HAP-1 (cell line): ENCODE data around the gene CACNG5.

Experiments
- DNase-seq, 2 experiments: peaks; one replicate each; pipeline ENCODE4 v3.0.0-alpha.2; 2016 to 2020; ENCODE audit warnings: low spot score in 2 of 2
- H3K27me3 ChIP-seq: fragments of 250-450 bp; sonication (Bioruptor Pico); 2 replicates; pipeline ENCODE4 v1.5.1; 2020; ENCODE audit warnings: low read depth, mild to moderate bottlenecking, moderate library complexity
- H3K36me3 ChIP-seq: fragments of 250-450 bp; sonication (Bioruptor Pico); replicated peaks from 2 replicates; pipeline ENCODE4 v1.5.1; 2020; ENCODE audit warnings: mild to moderate bottlenecking
- H3K4me1 ChIP-seq: fragments of 250-450 bp; sonication (Bioruptor Pico); 2 replicates; pipeline ENCODE4 v1.5.1; 2020; ENCODE audit warnings: mild to moderate bottlenecking
- H3K4me3 ChIP-seq: fragments of 250-450 bp; sonication (Bioruptor Pico); 2 replicates; pipeline ENCODE4 v1.5.1; 2020; ENCODE audit warnings: mild to moderate bottlenecking, moderate library complexity
- H3K9me3 ChIP-seq: fragments of 250-450 bp; sonication (Bioruptor Pico); 2 replicates; pipeline ENCODE4 v1.5.1; 2020; ENCODE audit warnings: mild to moderate bottlenecking, moderate library complexity
- in situ Hi-C: fragments of 300-500 bp; cut with MboI; formaldehyde crosslinking; loops from 3 replicates; pipeline ENCODE4 v1.14.3; 2020; ENCODE audit warnings: low sequenced_read_pairs, inconsistent platforms, mixed read lengths

CACNG5 gene

DNA sequence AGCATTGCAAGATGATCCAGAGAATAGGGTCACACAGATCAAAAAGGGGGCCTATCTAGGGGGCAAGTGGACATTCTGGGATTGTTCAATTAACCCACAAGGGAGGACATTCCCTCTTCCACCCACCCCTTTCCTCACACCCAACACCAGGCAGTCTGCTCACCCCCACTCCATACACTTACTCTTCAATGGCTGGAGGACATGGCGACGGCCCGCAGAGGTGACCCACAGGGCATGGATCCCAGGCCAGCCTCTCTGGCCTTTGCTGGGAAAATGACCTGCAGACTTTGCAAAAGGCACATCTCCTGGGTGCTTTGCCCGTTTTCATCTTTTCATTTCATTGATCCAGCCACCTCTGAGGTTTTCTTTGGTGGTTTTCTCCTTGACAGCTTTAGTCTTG, 1.7 kb upstream of the CACNG5 start:
- Histone ChIP-seq H3K4me3 (no peak overlapping the region), H3K27me3 (peaks cover 17% of the 10 kb centered on the region), H3K36me3 (no peaks in the 10 kb centered on the region), H3K4me1 (no peaks in the 10 kb centered on the region; the same call in 1 of the 2 replicates), H3K9me3 (no peaks in the 10 kb centered on the region)
- no peak for DNase-seq
- in situ Hi-C loops = no loop called here

DNA sequence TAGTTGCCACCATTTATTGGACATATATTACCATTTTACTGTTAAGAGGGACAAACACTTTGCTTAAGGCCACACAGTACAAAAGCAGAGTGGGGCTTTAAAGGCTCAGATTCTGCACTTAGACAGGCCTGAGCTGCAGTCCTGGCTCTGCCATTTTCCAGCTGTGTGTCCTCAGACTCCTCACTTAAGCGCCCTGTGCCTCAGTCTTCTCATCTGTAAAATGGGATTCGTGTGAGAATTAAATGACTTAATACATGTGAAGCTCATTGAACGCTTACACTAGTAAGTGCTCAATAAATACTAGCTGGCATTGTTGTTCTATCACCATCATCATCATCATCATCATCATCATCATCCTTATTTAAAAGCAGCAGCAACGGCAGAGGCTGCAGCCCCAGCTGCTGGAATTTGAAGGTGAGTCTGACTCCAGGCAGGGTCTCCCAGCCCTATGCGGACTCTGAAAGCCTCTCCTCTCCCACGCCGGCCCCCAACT, 445 bp upstream of the CACNG5 start:
- in situ Hi-C loops = no loop called here
- Histone ChIP-seq H3K27me3 (peaks cover 15% of the 10 kb centered on the region), H3K4me1 (no peaks in the 10 kb centered on the region; the same call in 1 of the 2 replicates), H3K36me3 (no peaks in the 10 kb centered on the region), H3K4me3 (no peak overlapping the region), H3K9me3 (no peaks in the 10 kb centered on the region)
- DNase-seq = no peak

DNA sequence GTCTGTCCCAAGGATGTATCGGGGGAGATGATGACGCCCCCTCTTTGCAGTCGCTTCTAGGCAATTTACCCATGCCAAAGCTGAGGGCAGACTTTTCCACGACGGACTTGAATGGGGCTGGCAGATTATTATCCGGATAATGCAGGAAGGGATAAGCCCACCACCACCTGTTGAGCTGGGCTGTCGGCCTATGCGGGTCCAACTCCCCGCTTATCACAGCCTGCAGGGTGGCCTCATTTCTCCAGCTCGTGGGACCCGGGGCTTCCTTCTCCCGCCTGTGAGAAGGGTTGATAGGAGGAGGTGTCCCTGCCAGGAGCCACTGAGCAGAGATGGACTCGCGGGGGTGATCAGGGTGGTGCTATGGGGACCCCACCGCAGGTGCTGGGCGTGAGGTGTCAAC, 559 bp downstream of the CACNG5 start:
- in situ Hi-C loops = no loop called here
- no peaks in the 10 kb centered on the region; the same call in 1 of the 2 replicates for H3K4me1 ChIP-seq
- H3K36me3 ChIP-seq = no peaks in the 10 kb centered on the region
- H3K27me3 ChIP-seq = peaks cover 17% of the 10 kb centered on the region
- no peak overlapping the region; the same call in 1 of the 2 replicates for H3K4me3 ChIP-seq
- no peaks in the 10 kb centered on the region for H3K9me3 ChIP-seq
- no peak for DNase-seq

DNA sequence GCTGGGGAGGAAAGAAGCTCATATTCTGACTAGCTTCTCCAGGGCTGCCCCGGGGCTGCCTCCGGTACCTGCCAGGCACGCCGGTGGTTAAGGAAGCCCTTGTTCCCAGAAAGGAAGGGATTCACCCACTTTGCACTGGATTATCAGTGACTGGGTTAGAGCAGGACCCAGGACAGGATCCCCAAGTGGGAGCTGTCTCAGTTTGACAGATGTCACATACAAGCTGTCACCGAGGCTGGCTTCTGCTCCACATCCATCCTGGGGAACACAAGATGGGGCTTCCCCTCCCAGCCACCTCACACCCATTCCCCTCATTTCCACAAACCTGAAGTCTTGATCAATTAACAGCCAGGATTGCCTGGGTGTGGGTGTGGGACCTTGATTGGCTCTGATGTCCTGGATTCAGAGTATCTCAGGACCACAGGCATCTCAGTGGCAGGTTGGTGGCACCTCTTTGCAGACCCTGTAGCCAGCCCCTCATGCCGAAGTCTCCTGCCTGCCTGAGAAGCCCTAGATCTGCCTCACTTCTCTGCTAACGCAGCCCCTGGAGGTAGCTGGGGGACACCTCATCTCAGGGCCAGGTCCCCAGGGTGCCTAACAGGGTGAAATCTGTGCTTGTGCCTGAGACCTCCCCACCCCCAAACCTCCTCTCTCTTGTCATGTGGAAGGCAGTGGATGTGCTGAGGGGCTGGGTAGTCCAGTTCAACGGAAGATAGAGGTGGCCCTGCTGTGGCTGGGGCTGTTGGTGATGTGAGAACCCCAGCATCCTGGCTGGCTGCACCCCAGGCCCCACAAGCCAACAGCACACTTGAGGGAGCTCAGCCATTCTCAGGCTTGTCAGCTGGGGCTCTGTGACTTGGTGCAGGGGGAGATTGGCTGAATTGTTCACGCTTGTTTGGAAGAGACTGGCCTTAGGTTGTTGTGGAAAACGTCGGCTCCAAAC, 1.4 kb downstream of the CACNG5 start:
- H3K4me3 ChIP-seq = no peak overlapping the region
- peaks cover 22% of the 10 kb centered on the region for H3K27me3 ChIP-seq
- no peaks in the 10 kb centered on the region for H3K36me3 ChIP-seq
- H3K4me1 ChIP-seq = no peaks in the 10 kb centered on the region; the same call in 1 of the 2 replicates
- in situ Hi-C loops = no loop called here
- H3K9me3 ChIP-seq = no peaks in the 10 kb centered on the region
- DNase-seq = no peak

DNA sequence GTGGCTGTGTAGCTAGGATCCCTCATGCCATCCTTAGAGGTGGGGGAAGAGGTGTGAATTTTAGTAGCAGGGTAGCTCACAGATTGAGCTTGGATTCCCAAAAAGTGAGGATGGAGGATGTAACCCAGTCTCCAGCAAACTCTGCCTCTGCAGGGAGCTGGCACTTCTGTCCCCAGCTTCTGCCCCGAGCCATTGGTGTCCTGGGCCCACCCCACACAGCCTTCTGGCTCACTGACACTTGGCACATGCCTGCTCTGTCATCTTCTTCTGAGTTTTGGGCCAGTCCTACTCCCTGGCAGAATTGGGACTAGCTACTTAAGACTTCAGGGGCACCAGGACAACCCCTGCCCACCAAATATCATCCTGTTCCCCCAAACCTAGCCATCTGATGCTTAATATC, 2.3 kb downstream of the CACNG5 start:
- H3K27me3 ChIP-seq = peaks cover 22% of the 10 kb centered on the region
- H3K9me3 ChIP-seq = no peaks in the 10 kb centered on the region
- no peaks in the 10 kb centered on the region; the same call in 1 of the 2 replicates for H3K4me1 ChIP-seq
- no peak overlapping the region for H3K4me3 ChIP-seq
- in situ Hi-C loops = no loop called here
- DNase-seq = no peak
- no peaks in the 10 kb centered on the region for H3K36me3 ChIP-seq

DNA sequence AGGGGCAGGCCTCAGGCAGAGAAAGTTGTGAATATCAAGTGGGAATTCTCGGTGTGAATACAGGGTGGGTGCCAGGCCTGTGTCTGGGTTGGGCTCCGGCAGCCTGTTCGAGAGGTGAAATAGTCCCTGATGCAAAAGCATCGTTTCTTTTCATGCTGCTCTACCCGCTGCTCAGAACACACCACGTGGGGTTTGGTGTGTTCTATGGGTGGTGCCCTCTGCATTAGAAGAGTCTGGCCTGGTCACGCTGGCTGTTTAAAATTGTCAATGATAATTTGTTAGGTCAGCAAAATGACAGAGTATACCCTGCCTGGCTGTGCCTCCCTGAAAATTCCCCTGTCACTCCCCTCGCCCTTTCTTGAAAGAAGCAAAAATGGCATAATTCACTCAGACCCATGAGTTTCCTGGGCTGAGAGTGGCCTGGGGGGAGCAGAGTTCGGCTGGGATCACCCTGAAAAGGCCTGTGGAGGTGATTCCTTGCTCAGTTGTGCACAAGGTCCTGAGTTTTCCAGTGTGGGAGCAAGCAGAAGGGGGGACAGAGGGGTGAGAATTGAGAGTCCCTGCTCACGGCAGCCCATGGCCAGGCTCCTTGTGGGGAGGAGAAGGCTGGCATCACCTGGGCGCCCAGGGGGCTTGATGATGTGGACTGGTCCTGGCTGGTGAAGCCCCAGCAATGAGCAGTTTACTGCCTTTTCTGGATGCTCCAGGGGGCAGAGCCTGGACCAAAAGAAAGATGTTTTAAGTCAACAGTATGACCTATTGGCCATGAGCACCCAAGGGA, 3.2 kb downstream of the CACNG5 start:
- in situ Hi-C loops = no loop called here
- H3K27me3 ChIP-seq = peaks cover 22% of the 10 kb centered on the region
- no peak overlapping the region for H3K4me3 ChIP-seq

DNA sequence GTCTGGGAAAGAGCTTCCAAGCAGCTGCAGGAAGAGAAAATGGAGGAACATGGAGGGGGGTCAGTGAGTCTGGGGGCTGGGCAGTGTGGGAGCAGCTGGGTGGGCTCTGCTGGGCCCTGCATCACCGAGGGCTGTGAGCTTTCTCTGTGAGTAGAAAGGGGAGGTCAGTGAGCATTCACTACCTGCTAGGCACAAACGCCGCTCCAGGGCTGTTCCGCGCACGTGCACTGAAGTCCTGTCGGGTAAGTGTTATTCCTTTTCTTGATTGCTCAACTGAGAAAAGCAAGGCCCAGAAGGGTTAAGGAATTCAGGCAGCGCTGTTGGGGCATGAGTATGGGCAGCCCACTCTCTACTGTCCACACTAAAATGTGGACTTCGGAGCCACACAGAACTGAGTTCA, 4.7 kb downstream of the CACNG5 start:
- in situ Hi-C loops = no loop called here
- H3K36me3 ChIP-seq = no peaks in the 10 kb centered on the region
- H3K27me3 ChIP-seq = peaks cover 19% of the 10 kb centered on the region
- DNase-seq = no peak
- no peaks in the 10 kb centered on the region; the same call in 1 of the 2 replicates for H3K4me1 ChIP-seq
- no peaks in the 10 kb centered on the region for H3K9me3 ChIP-seq
- no peak overlapping the region for H3K4me3 ChIP-seq

More for the DNA sequence above, 3.2 kb downstream of the CACNG5 start:
- DNase-seq = no peak
- H3K4me1 ChIP-seq = no peaks in the 10 kb centered on the region; the same call in 1 of the 2 replicates
- H3K9me3 ChIP-seq = no peaks in the 10 kb centered on the region
- no peaks in the 10 kb centered on the region for H3K36me3 ChIP-seq

DNA sequence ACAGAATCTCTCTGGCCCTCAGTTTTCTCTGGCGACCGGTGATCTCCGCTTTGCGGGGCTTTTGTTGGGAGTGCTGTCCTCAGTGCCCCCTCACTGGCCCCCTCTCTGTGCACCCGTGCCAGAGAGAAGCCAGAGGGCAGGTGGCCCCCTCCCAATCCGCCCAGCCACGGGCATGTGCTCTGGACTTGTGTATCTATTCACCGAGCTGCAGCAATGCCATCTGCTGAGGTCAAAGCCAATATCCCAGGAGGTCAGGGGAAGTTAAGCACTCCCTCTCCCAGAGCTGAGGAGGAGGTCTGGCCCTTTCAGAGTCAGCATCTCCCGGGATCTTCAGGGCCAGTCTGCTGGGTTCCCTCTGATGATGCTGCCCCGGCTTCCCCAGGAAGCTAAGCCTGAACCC, 5.1 kb downstream of the CACNG5 start:
- H3K4me3 ChIP-seq = no peak overlapping the region
- H3K4me1 ChIP-seq = no peaks in the 10 kb centered on the region
- H3K27me3 ChIP-seq = peaks cover 18% of the 10 kb centered on the region
- H3K9me3 ChIP-seq = no peaks in the 10 kb centered on the region
- no peaks in the 10 kb centered on the region for H3K36me3 ChIP-seq
- in situ Hi-C loops = no loop called here
- DNase-seq = no peak

DNA sequence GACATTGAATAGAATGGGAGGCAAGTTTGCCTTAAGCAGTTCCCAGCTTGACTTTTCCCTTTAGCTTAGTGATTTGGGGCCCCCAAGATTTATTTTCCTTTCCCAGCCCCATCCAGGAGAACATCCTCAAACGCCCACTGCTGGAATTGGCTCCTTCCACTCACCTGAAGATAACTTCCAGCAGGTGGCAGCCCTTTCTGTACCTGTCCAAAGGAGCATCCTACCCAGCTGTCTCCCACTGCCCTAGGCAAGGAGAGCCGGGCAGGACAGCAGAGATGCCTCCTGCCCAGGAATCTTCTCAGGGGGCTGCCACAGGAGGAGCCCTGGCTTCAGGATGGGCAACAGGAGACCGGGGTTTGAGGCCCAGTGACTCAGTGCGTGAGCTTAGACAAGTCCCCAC, 6.4 kb downstream of the CACNG5 start:
- in situ Hi-C loops = no loop called here
- DNase-seq = no peak
- peaks cover 8% of the 10 kb centered on the region for H3K27me3 ChIP-seq

DNA sequence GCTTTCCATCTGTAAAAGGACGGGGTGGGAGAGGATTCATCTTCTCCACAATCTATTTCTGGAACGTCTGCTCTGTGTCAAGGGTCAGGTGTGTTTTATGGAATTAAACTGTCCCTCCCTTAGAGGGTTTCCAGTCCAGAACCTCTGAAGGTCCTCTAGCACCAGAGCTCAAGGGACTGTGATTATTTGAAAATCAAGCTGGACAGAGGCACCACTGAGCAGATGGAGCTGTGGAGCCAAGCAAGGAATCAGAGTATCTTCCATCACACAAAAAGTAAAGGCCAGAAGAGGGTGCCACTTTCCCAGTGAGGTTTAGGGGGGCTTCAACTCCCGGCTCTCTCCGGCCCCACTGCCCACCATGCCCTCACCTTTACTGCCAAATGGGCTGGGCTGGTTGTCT, 6.8 kb downstream of the CACNG5 start:
- no peak for DNase-seq
- in situ Hi-C loops = no loop called here
- Histone ChIP-seq H3K4me1 (no peaks in the 10 kb centered on the region), H3K27me3 (peaks cover 8% of the 10 kb centered on the region; the same call in 1 of the 2 replicates), H3K4me3 (no peak overlapping the region), H3K9me3 (no peaks in the 10 kb centered on the region), H3K36me3 (no peaks in the 10 kb centered on the region)

More for the DNA sequence above, 6.4 kb downstream of the CACNG5 start:
- H3K4me3 ChIP-seq = no peak overlapping the region
- no peaks in the 10 kb centered on the region for H3K4me1 ChIP-seq
- H3K9me3 ChIP-seq = no peaks in the 10 kb centered on the region
- no peaks in the 10 kb centered on the region for H3K36me3 ChIP-seq

DNA sequence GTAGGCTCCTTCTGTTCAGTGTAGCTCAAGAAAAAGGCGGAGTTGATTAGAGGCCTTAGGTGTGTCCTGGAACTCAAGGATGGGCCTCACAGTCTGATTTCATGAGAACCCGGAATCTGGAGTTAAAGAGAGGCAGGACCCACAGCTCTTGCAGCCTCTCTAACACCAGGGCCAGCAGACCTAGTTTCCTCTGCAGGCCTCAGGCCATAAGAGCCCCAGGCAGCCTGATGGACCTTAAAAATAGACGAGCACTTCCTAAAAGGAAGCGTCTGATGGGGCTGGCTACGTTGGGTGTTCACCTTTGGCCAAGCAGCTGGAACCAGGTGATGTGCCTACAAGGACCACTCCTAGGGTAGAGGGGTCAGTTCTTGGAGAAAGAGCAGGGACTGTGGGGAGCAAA, 7.6 kb downstream of the CACNG5 start:
- Histone ChIP-seq H3K4me1 (no peaks in the 10 kb centered on the region), H3K4me3 (no peak overlapping the region), H3K36me3 (no peaks in the 10 kb centered on the region), H3K9me3 (no peaks in the 10 kb centered on the region), H3K27me3 (peaks cover 8% of the 10 kb centered on the region; the same call in 1 of the 2 replicates)
- in situ Hi-C loops = no loop called here
- DNase-seq = no peak

DNA sequence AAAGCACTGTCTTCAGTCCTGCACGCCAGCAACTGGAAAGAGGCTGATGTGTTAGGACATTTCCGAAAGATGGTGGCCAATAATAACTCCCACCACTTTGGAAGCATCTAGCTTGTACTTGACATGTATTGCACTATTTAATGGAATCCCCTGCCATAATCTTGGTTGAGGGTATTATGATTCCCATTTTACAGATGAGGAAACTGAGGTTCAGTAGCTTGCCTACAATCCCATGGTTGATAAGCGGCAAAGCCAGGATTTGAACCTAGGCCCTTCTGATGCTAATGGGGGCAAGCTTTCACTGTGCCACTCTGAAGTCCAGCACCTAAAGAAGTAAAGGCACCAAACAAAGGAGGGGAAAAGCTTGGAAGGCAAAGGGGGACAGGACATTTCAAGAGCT, 8.0 kb downstream of the CACNG5 start:
- Histone ChIP-seq H3K4me1 (no peaks in the 10 kb centered on the region), H3K4me3 (no peak overlapping the region), H3K36me3 (no peaks in the 10 kb centered on the region), H3K9me3 (no peaks in the 10 kb centered on the region), H3K27me3 (peaks cover 8% of the 10 kb centered on the region; the same call in 1 of the 2 replicates)
- no peak for DNase-seq
- in situ Hi-C loops = no loop called here

DNA sequence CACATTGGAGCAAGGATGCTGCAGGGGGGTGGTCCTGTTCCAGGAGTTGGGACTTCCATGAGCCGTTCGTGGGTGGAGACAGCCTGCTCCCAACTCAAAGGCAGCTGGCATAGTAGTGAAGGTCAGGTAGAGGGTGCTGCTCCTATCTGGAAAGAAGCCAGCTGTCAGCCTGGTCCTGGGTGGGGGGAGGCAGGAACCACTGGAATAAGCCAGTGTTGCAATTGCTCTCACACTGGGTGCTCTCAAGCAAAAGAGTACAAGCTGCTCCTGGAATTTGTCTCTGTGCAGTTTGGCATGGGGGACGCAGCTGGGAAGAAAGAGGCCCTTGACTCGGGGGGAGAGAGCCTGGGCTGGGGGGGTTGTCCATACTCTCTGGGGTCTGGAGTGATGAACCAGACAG, 8.7 kb downstream of the CACNG5 start:
- Histone ChIP-seq H3K9me3 (no peaks in the 10 kb centered on the region; the same call in 1 of the 2 replicates), H3K4me1 (no peaks in the 10 kb centered on the region), H3K4me3 (no peak overlapping the region), H3K27me3 (peaks cover 8% of the 10 kb centered on the region; the same call in 1 of the 2 replicates), H3K36me3 (no peaks in the 10 kb centered on the region)
- in situ Hi-C loops = no loop called here
- DNase-seq = no peak
